AG04449 (cell line): ENCODE data around the gene SUMO1.
A peak's percentile ranks its signal among the peaks of the same experiment; 100 is the strongest.
"Not testable (repeated sequence)": the region's sequence is repeated elsewhere in the genome, so short reads cannot be mapped to it uniquely, and the experiment has no call there.

Experiments
- CTCF ChIA-PET: fragments of 350-600 bp; formaldehyde crosslinking; extraction: SDS; loops from one replicate; lab custom pipeline; 2021; ENCODE audit warnings: antibody characterized with exemption; lab: Yijun Ruan, JAX
- POLR2A ChIA-PET: fragments of 400-600, 350-600 bp; formaldehyde crosslinking; extraction: SDS; loops from one replicate; lab custom pipeline; 2020; ENCODE audit warnings: antibody characterized with exemption, inconsistent platforms; lab: Yijun Ruan, JAX
- DNase-seq: peaks from one replicate; pipeline ENCODE4 v3.0.0-alpha.2; 2010; ENCODE audit warnings: low read depth, low spot score
- H3K4me3 ChIP-seq: 2 replicates; pipeline ENCODE4 v1.5.1; 2011; ENCODE audit warnings: low read depth, mild to moderate bottlenecking, control low read depth, low read length
- TF ChIP-seq, protein P1 (sequence below): IDR thresholded peaks from one replicate; pipeline ENCODE4 v1.5.1; 2011; ENCODE audit warnings: mild to moderate bottlenecking, moderate library complexity, low read length, control low read depth, inconsistent platforms; ENCODE audit not compliant: insufficient read depth; ENCODE audit errors: missing control alignments

Gene SUMO1

GRCh38 chr2:202238234-202239197, at the start of gene SUMO1:
TSS of gene SUMO1 (minus strand) at chr2:202238597. CDS start at chr2:202238451, 146 bp downstream.
- TF ChIP-seq, protein P1, sequence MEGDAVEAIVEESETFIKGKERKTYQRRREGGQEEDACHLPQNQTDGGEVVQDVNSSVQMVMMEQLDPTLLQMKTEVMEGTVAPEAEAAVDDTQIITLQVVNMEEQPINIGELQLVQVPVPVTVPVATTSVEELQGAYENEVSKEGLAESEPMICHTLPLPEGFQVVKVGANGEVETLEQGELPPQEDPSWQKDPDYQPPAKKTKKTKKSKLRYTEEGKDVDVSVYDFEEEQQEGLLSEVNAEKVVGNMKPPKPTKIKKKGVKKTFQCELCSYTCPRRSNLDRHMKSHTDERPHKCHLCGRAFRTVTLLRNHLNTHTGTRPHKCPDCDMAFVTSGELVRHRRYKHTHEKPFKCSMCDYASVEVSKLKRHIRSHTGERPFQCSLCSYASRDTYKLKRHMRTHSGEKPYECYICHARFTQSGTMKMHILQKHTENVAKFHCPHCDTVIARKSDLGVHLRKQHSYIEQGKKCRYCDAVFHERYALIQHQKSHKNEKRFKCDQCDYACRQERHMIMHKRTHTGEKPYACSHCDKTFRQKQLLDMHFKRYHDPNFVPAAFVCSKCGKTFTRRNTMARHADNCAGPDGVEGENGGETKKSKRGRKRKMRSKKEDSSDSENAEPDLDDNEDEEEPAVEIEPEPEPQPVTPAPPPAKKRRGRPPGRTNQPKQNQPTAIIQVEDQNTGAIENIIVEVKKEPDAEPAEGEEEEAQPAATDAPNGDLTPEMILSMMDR = no peak
- ChIA-PET CTCF (interaction anchor here (1.1 kb wide), 1 partner anchor 17 kb away, joined by 3 read pairs; no protein-coding TSS in a partner anchor), POLR2A (interaction anchor here (0.6 to 1.0 kb wide), 2 partner anchors 10 to 371 kb away, joined by 3 read pairs; no protein-coding TSS in a partner anchor)
- DNase-seq = no peak
- H3K4me3 ChIP-seq = peak within 1 kb of the TSS; percentile 94

GRCh38 chr2:202286595-202286994, 48.2 kb upstream of the SUMO1 start:
- ChIA-PET CTCF (no interaction called here), POLR2A (no interaction called here)
- DNase-seq = no peak
- no peak overlapping the region for H3K4me3 ChIP-seq
- TF ChIP-seq, protein P1 = no peak

GRCh38 chr2:202278944-202279343, 40.5 kb upstream of the SUMO1 start:
- CTCF ChIA-PET = interaction anchor here (0.7 to 4.3 kb wide), 14 partner anchors 9 to 291 kb away, joined by 3 to 22 read pairs (median 4); no protein-coding TSS in a partner anchor
- no peak for DNase-seq
- H3K4me3 ChIP-seq = no peak overlapping the region
- TF ChIP-seq, protein P1 = peak; percentile 59
- POLR2A ChIA-PET = interaction anchor here (0.9 kb wide), 1 partner anchor 13 kb away, joined by 4 read pairs; no protein-coding TSS in a partner anchor

DNA sequence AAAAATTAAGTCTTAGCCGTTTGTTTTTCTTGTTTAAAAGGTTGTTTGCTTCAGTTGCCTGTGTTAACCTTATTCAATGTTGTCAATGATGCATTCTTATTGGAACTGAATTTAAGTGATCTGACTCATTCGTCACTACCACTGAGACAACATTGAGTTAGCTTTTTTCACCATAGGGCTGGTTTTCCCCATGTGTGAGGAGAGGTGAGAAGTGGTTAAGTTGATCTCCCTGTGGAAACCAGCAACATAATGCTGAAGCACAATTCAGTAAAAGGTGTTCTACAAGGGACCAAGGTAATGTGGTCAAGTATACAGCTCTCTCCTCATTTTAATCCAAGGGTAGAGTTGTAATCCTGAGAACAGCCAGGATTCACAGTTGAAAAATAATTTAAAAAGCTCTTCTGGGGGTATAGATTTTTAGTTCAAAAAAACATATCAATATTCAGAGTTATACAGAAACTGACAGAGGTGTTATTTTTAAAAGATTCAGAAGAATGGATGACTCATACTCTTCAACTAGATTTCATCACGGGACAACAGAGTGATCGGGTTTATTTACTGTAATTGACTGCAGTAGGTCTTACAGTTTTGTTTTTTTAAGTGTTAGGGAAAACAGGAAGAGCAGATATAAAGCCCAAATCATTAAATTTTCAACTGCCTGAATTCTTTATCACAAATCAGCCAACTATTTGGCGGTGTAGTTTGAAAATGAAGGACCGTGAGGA, 39.8 kb upstream of the SUMO1 start:
- TF ChIP-seq, protein P1 = no peak
- ChIA-PET CTCF (interaction anchor here (0.6 to 4.3 kb wide), 12 partner anchors 9 to 292 kb away, joined by 3 to 22 read pairs (median 4); no protein-coding TSS in a partner anchor), POLR2A (no interaction called here)
- H3K4me3 ChIP-seq = no peak overlapping the region
- DNase-seq = no peak

DNA sequence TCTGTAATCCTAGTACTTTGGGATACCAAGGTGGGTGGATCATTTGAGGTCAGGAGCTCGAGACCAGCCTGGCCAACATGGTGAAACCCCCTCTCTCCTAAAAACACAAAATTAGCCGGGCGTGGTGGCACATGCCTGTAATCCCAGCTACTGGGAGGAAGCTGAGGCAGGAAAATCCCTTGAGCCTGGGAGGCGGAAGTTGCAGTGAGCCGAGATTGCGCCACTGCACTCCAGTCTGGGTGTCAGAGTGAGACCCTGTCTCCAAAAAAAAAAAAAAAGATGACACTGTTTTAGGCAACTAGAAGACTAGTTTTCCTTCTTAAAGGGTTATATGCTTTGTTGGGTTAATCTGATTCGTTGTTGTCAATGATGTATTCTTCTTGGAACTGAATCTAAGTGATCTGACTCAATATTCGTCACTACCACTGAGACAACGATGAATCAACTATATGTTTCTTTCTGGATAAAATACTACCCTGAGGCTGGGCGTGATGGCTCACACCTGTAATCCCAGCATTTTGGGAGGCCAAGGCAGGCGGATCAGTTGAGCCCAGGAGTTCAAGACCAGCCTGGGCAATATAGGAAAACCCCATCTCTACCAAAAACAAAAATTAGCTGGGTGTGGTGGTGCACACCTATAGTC, 37.8 kb upstream of the SUMO1 start:
- POLR2A ChIA-PET, CTCF ChIA-PET, DNase-seq, H3K4me3 ChIP-seq: not testable (repeated sequence)

GRCh38 chr2:202270487-202270886, 32.1 kb upstream of the SUMO1 start:
- POLR2A ChIA-PET = no interaction called here
- CTCF ChIA-PET = interaction anchor here (1.3 kb wide), 1 partner anchor 9 kb away, joined by 7 read pairs; no protein-coding TSS in a partner anchor
- no peak overlapping the region for H3K4me3 ChIP-seq
- TF ChIP-seq, protein P1 = no peak
- DNase-seq = no peak
